ENCODE data around the gene NPIPA5.
"Not testable (repeated sequence)": the region's sequence is repeated elsewhere in the genome, so short reads cannot be mapped to it uniquely, and the experiment has no call there.

The NPIPA5 gene

DNA sequence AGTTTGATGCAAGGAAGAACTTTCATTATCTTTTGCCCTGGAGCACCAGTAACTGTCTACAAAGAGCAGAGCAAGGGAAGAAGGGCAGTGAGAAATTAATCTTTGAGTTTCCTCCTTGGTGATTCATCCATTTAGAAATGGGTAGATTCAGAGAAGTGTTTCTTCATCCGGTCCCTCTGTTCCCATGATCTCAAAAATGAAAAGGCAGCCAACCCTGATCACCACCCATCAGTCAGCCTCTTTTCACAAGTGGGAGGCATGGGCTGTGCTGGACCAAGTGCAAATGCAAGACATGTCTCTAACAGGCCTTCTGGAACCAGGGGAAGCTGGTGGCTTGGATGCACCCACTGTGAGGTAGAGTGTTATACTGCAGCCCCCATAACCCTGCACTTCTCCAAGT lies 35.8 kb downstream of the NPIPA5 start:
- H3K27me3 Mint-ChIP-seq; H3K9me3 Mint-ChIP-seq; H3K36me3 Mint-ChIP-seq (ENCODE audit: low read depth); H3K27ac Mint-ChIP-seq; H3K4me3 Mint-ChIP-seq; H3K4me1 Mint-ChIP-seq (ENCODE audit: low read depth): not testable (repeated sequence)

DNA sequence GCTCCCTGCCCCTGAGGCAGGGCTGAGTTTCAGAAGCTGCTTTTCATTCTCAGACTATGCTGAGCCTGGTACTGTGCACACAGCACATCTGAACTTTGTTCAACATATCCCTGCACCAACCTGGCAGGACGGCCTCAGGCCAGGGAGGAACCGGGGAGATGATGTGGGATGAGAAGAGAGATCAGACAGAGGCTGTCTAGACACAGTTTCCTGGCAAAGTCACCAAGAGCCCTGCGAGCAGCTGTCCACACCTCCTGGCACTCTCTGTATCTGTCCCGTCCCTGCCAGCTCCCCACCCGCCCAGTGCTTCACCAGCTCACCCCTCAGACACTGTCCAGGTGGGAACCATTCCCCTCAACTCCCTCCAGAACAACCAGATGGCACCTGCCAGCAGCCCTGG lies 39.1 kb downstream of the NPIPA5 start:
- not testable (repeated sequence) for H3K36me3 Mint-ChIP-seq (ENCODE audit: low read depth); H3K9me3 Mint-ChIP-seq; H3K27me3 Mint-ChIP-seq; H3K27ac Mint-ChIP-seq; H3K4me1 Mint-ChIP-seq (ENCODE audit: low read depth); H3K4me3 Mint-ChIP-seq

DNA sequence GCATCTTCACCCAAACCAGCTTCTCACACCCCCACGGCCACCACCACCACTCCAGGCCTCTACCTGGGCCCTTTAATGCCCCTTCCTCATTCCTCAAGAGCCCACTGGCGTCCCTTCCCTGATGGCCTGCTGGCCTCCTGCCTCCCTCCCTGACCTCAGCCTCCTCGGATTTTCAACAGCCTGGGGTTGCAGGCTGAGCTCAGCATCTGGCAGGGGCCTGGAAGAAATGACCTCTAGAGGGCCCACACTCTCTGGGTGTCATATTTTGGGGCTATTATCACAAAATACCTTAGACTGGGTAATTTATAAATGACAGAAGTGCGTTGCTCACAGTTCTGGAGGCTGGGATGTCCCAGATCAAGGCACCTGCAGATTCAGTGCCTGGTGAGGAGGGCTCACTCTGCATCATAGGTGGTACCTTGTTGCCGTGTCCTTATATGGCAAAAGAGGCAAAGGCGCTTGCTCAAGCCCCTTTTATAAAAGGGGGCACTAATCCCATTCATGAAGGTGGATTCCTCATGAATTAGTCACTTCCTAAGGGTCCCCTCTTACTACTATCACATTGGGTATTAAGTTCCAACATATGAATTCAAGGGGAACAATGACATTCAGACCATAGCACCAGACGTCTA lies 40.0 kb downstream of the NPIPA5 start:
- not testable (repeated sequence) for H3K4me1 Mint-ChIP-seq (ENCODE audit: low read depth); H3K27ac Mint-ChIP-seq; H3K27me3 Mint-ChIP-seq; H3K36me3 Mint-ChIP-seq (ENCODE audit: low read depth); H3K9me3 Mint-ChIP-seq; H3K4me3 Mint-ChIP-seq

DNA sequence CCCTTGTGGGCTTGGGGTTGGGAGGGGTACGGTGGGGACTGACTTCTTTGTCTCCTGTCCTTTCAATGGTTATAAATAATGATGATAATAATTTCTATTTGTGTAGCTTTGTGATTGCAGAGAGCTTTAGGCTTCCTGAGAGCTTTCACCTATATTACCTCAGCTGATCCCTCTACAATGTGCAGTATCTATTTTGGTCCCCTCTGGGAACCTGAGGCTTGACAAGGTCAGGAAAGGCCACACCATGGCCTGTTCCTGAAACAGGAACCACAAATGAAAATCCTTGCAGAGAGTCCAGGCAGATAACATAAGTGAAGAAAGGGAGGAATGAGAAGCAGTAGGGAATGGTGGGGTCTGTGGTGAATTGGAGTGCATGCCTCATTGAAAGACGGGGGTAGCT lies 42.5 kb downstream of the NPIPA5 start:
- not testable (repeated sequence) for H3K4me3 Mint-ChIP-seq; H3K27ac Mint-ChIP-seq; H3K36me3 Mint-ChIP-seq (ENCODE audit: low read depth); H3K4me1 Mint-ChIP-seq (ENCODE audit: low read depth); H3K27me3 Mint-ChIP-seq; H3K9me3 Mint-ChIP-seq

DNA sequence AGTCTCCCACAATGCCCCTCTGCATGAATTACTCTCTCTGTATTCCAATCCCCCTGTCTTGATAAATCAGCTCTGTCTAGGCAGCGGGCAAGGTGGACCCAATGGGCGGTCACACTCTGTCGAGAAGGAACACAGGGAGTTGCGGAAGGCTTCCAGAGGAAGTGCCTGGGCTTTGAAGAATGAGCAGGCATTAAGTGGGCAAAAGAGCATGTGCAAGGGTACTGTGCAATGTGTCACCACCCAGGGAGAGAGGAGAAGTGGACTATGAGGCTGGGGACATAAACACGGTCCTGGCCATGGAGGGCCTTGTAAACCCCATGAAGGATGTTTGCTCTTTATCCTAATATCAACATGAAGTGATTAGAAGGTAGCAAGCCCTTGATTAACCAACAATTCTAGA lies 44.1 kb downstream of the NPIPA5 start:
- not testable (repeated sequence) for H3K27ac Mint-ChIP-seq; H3K27me3 Mint-ChIP-seq; H3K36me3 Mint-ChIP-seq (ENCODE audit: low read depth); H3K4me3 Mint-ChIP-seq; H3K4me1 Mint-ChIP-seq (ENCODE audit: low read depth); H3K9me3 Mint-ChIP-seq

DNA sequence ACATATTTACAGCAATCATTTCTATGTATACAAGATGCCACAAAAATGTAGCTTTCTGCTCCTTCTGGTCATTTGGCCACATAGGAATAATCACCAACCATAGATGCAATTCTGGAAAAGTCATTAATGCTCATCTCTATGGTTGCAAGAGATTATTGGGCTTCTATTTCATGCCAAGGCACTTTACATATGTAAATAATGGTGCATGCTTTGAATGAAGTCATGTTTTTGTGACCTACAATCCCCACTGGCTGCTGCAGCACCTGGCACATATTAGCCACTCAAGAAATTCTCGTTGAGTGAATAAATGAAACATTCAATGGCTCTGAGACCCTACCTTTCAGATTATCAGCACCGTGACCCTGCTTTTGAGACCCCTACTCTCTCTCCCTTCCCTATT lies 47.1 kb downstream of the NPIPA5 start:
- H3K27ac Mint-ChIP-seq; H3K4me1 Mint-ChIP-seq (ENCODE audit: low read depth); H3K27me3 Mint-ChIP-seq; H3K9me3 Mint-ChIP-seq; H3K4me3 Mint-ChIP-seq; H3K36me3 Mint-ChIP-seq (ENCODE audit: low read depth): not testable (repeated sequence)

DNA sequence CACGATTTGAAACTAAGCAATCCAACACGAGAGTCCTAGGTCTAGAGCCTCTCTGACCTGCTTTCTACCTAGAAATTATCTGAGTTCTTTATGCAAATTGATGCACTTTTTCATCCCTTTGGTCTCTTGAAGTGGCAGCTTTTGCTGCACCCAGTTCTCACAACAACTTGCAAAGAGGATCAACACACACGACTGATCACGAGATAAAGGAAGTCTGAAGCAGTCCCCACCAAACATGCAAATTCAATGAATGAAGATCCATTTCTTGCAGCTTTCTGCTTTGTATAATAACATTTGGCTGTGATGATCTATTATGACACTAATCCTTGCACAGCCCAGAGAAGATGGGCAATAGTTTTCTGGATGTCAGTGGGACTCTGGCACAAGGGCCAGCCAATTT lies 53.1 kb downstream of the NPIPA5 start:
- H3K9me3 Mint-ChIP-seq; H3K27me3 Mint-ChIP-seq; H3K4me3 Mint-ChIP-seq; H3K27ac Mint-ChIP-seq; H3K36me3 Mint-ChIP-seq (ENCODE audit: low read depth); H3K4me1 Mint-ChIP-seq (ENCODE audit: low read depth): not testable (repeated sequence)

DNA sequence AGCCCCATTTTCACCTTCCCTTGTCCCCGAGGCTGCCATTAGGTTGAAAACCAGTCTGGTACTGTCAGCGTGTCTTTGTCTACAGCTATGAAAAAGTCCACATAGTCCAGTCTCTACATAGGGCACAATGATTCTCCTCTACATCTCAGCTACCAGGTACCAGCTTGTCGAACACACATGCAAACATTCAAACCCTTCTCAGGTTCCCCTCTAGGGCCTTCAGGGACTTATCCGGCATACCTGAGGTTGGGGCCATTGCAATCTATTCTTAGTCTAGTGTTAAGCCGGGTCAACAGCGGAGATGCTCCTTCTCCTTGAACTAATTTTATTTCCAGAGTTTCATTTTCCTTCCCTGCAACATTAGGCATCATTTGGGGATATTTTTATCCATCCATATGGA lies 54.7 kb downstream of the NPIPA5 start:
- not testable (repeated sequence) for H3K4me3 Mint-ChIP-seq; H3K9me3 Mint-ChIP-seq; H3K4me1 Mint-ChIP-seq (ENCODE audit: low read depth); H3K27me3 Mint-ChIP-seq; H3K36me3 Mint-ChIP-seq (ENCODE audit: low read depth); H3K27ac Mint-ChIP-seq

DNA sequence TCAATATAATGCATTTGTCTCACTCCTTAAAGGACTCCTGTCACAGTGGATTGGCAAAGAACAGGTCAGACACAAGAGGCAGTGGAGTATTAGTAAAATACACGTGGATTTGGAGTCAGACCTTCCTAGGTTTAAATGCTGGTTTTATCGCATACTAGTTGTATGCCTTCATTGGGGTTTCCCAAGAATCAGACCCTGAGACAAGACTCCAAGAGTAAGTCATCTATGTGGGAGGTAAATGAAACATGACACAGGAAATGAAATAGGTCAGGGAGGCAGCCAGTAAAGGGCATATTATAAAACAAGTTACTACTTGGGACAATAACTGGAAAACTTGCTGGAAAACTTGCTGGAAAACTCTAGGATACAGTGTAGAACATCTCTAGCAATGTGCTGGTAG lies 56.9 kb downstream of the NPIPA5 start:
- not testable (repeated sequence) for H3K4me3 Mint-ChIP-seq; H3K9me3 Mint-ChIP-seq; H3K36me3 Mint-ChIP-seq (ENCODE audit: low read depth); H3K4me1 Mint-ChIP-seq (ENCODE audit: low read depth); H3K27ac Mint-ChIP-seq; H3K27me3 Mint-ChIP-seq

DNA sequence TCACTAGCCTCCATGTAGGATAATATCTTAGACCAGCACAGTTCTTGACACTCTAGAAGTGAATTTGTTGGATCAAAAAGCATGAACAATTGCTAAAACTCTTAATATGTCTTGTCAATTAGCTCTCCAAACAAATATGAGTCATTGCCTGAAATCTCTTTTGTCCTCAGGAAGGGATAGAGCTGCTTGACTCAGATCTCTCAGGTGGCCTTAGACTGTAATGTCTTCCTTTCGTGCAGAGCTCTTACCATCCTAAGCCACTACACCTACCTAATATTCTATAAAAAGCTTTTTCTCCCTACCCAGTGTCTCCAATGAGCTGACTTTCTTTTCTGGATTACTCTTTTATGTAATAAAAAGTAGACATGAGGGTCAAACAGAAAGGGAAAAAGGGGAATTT lies 63.5 kb downstream of the NPIPA5 start:
- H3K9me3 Mint-ChIP-seq; H3K4me3 Mint-ChIP-seq; H3K36me3 Mint-ChIP-seq (ENCODE audit: low read depth); H3K4me1 Mint-ChIP-seq (ENCODE audit: low read depth); H3K27me3 Mint-ChIP-seq; H3K27ac Mint-ChIP-seq: not testable (repeated sequence)
